Peyer's patch (tissue), 4 donors: Measurements from ENCODE around the gene TRPM3. TPM values are rescaled to one million over a fixed set of nuclear protein-coding genes. Genes with fewer than 3 reads are reported as not detected.

Source experiments
- DNase-seq, 3 donors: peaks; one replicate each; pipeline ENCODE4 v3.0.0-alpha.2; 2017 to 2019
- H3K27ac ChIP-seq, 4 donors: fragments of 200-600 bp; sonication (generic); one replicate each; pipeline ENCODE4 v1.5.1; 2016 to 2019
- H3K27me3 ChIP-seq, 2 donors: fragments of 200-600 bp; sonication (generic); one replicate each; pipeline ENCODE4 v1.5.1; 2019
- H3K36me3 ChIP-seq, 3 donors: fragments of 200-600 bp; sonication (generic); one replicate each; pipeline ENCODE4 v1.5.1; 2016 to 2019
- H3K4me1 ChIP-seq, 4 donors: fragments of 200-600 bp; sonication (generic); one replicate each; pipeline ENCODE4 v1.5.1; 2016 to 2019
- H3K4me3 ChIP-seq, 4 donors: fragments of 200-600 bp; sonication (generic); 1 replicate in 3 of 4; 2 replicates in 1 of 4; pipeline ENCODE4 v1.5.1; 2016 to 2019; ENCODE audit warnings: mild to moderate bottlenecking in 1 of 4
- H3K9me3 ChIP-seq, 4 donors: fragments of 200-600 bp; sonication (generic); one replicate each; pipeline ENCODE4 v1.5.1; 2016 to 2019; ENCODE audit warnings: mild to moderate bottlenecking in 1 of 4
- POLR2A ChIP-seq, 2 donors: fragments of 450-650 bp; IDR thresholded peaks; one replicate each; pipeline ENCODE4 v1.5.1; 2017; ENCODE audit warnings: antibody characterized with exemption in 2 of 2, mild to moderate bottlenecking in 2 of 2, moderate library complexity in 2 of 2
- total RNA-seq, 4 donors: library from RNA; depleted of rRNA; stranded (reverse); fragments of >200 nt; gene quantifications; one replicate each; pipeline ENCODE4 v1.1.0, GENCODE V29; 2016
- TF ChIP-seq, protein P1 (sequence below), 6 experiments: fragments of 450-650 bp in 4 of 6; fragments of 200-600 bp in 2 of 6; sonication (generic) in 1 of 6; IDR thresholded peaks; one replicate each; pipeline ENCODE4 v1.5.1; 2017 to 2019; ENCODE audit warnings: antibody characterized with exemption in 6 of 6, mild to moderate bottlenecking in 3 of 6, moderate library complexity in 1 of 6

Gene TRPM3
- total RNA-seq, 4 donors from 2014 or later, result 0.28 to 0.80 TPM; not detected in 2

DNA sequence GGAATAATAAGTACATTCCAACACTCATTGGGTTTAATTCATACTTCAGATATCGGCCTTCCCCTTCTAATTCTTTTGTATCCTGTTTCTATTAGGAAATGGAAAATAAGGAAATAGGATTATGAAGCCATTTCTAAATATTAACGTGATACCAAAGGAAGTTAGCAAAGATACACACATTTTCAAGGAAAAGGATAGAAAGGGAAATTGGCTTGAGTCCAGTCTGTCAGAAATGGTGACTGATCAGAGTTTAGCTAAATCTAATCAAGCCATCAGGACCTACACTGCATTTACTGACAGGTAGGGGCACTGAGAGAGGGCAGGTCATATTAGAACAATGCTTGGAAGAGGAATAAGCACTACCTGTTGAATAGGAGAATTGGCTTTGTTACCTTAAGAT lies 3.1 kb downstream of the TRPM3 start:
- DNase-seq, result no peak
- Histone ChIP-seq H3K27me3 (no peaks in the 10 kb centered on the region), H3K4me1 (no peaks in the 10 kb centered on the region), H3K9me3 (no peaks in the 10 kb centered on the region), H3K4me3 (no peak overlapping the region), H3K27ac (no peak overlapping the region), H3K36me3 (no peaks in the 10 kb centered on the region)
- TF ChIP-seq, protein P1, sequence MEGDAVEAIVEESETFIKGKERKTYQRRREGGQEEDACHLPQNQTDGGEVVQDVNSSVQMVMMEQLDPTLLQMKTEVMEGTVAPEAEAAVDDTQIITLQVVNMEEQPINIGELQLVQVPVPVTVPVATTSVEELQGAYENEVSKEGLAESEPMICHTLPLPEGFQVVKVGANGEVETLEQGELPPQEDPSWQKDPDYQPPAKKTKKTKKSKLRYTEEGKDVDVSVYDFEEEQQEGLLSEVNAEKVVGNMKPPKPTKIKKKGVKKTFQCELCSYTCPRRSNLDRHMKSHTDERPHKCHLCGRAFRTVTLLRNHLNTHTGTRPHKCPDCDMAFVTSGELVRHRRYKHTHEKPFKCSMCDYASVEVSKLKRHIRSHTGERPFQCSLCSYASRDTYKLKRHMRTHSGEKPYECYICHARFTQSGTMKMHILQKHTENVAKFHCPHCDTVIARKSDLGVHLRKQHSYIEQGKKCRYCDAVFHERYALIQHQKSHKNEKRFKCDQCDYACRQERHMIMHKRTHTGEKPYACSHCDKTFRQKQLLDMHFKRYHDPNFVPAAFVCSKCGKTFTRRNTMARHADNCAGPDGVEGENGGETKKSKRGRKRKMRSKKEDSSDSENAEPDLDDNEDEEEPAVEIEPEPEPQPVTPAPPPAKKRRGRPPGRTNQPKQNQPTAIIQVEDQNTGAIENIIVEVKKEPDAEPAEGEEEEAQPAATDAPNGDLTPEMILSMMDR (IDR thresholded peaks at IDR 0.05), result no peak
- no peak for TF ChIP-seq POLR2A (IDR thresholded peaks at IDR 0.05)

DNA sequence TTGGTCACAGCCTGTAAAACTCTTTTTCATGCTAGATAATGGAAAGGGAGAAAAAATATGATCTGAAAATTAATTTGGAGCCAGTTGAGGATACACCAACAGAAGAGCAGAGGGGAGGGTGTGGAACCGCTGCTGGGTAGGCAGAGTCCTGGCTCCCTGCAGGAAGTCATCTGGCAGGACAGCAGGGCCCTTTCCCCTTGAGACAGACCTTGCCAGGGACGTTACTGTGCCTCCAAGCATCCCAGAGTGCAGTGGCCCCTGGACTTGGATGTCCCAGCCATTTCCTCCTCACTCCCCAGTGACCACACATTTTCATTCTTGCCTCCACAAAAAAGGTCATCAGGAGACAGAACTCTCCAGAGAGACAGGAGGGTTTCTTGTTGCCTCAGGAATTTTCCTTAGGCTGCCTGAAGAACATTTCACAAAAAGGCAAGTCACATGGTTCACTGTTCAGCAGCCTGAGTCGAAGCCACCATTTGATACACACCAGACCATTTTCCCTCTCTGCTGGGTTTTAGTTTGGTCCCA lies 5.9 kb downstream of the TRPM3 start:
- H3K9me3 ChIP-seq, result no peaks in the 10 kb centered on the region
- H3K36me3 ChIP-seq, result no peaks in the 10 kb centered on the region
- no peaks in the 10 kb centered on the region for H3K4me1 ChIP-seq
- DNase-seq, result no peak
- TF ChIP-seq POLR2A (IDR thresholded peaks at IDR 0.05), result no peak
- TF ChIP-seq, protein P1 (IDR thresholded peaks at IDR 0.05), result no peak
- H3K27ac ChIP-seq, result no peak overlapping the region
- no peak overlapping the region for H3K4me3 ChIP-seq
- no peaks in the 10 kb centered on the region for H3K27me3 ChIP-seq

- no peak overlapping the region for H3K27ac ChIP-seq
- TF ChIP-seq POLR2A (IDR thresholded peaks at IDR 0.05), result no peak
- TF ChIP-seq, protein P1 (IDR thresholded peaks at IDR 0.05), result no peak
- H3K27me3 ChIP-seq, result no peaks in the 10 kb centered on the region
- H3K4me1 ChIP-seq, result no peaks in the 10 kb centered on the region
- DNase-seq, result no peak
- no peaks in the 10 kb centered on the region for H3K9me3 ChIP-seq
- no peak overlapping the region for H3K4me3 ChIP-seq
- no peaks in the 10 kb centered on the region for H3K36me3 ChIP-seq
These were observed 8.6 kb downstream of the TRPM3 start for GRCh38 chr9:71112866-71113265.

DNA sequence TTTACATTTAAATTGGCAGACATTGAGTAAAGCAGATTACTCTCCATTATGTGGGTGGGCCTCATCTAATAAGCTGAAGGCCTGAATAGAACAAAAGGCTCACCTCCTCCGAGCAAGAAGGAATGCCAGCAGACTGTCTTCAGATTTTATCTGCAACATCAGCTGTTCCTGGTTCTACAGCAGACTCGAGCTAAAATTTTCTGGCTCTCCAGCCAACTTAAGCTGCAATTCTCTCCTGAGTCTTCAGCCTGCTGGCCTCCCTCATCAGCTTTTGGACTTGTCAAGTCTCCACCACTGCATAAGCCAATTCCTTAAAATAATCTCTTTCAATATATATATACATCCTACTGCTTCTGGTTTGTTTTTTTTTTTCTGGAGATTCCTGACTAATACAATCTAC lies 12.5 kb downstream of the TRPM3 start:
- no peak for TF ChIP-seq POLR2A (IDR thresholded peaks at IDR 0.05)
- TF ChIP-seq, protein P1 (IDR thresholded peaks at IDR 0.05), result no peak
- Histone ChIP-seq H3K9me3 (no peaks in the 10 kb centered on the region), H3K36me3 (no peaks in the 10 kb centered on the region), H3K4me3 (no peak overlapping the region), H3K27me3 (no peaks in the 10 kb centered on the region), H3K27ac (no peak overlapping the region), H3K4me1 (no peaks in the 10 kb centered on the region)
- DNase-seq, result no peak

DNA sequence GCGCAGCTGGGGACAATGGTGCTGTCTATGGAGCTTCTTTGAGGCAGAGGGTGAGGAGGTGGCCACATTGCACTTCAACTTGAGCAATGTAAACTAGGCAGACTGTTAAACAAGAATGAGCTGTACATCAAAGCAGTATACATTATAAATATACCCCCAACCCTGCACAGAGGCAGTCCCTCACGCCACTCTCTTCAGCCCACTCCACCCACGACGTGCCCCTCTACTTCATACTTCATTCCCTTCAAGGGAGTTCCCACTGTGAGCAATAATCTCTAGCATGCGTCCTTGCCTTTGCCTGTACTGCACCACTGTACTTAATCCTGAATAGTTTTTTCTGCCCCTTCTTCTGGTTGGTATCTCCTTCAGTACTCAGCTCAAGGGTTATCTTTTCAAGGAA lies 14.4 kb downstream of the TRPM3 start:
- no peak overlapping the region for H3K4me3 ChIP-seq
- no peaks in the 10 kb centered on the region for H3K4me1 ChIP-seq
- no peak overlapping the region for H3K27ac ChIP-seq
- H3K9me3 ChIP-seq, result no peaks in the 10 kb centered on the region
- TF ChIP-seq, protein P1 (IDR thresholded peaks at IDR 0.05), result no peak
- TF ChIP-seq POLR2A (IDR thresholded peaks at IDR 0.05), result no peak
- no peaks in the 10 kb centered on the region for H3K36me3 ChIP-seq
- no peak for DNase-seq
- H3K27me3 ChIP-seq, result no peaks in the 10 kb centered on the region

DNA sequence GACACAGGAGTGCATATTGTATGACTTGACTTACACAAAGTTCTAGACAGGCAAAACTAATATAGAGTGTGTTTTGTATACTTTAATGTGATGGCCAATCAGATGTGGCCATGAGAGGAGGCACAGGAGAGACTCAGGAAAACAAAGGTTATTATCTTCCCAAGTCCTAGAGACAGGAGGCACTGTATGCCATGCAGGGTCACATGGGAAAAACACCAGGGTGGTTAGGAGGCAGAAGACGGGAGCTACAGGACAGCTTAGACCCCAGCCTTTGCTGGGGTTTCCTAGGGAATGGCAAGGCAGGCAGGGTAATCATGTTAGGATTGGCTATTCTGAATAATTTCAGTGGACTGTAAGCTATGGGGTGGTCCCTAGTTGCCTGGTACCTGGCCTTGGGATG lies 16.2 kb downstream of the TRPM3 start:
- TF ChIP-seq, protein P1 (IDR thresholded peaks at IDR 0.05), result no peak
- TF ChIP-seq POLR2A (IDR thresholded peaks at IDR 0.05), result no peak
- Histone ChIP-seq H3K36me3 (no peaks in the 10 kb centered on the region), H3K4me1 (no peaks in the 10 kb centered on the region), H3K27me3 (no peaks in the 10 kb centered on the region), H3K27ac (no peak overlapping the region), H3K9me3 (no peaks in the 10 kb centered on the region), H3K4me3 (no peak overlapping the region)
- DNase-seq, result no peak
